CD4-positive, alpha-beta T cell treated with Interleukin-6 at 100 ng/mL for 8 hours (primary cell): Measurements from ENCODE around the gene TAS2R40.

Source experiments
- DNase-seq: peaks from one replicate; pipeline ENCODE4 v3.0.0-alpha.2; 2020; ENCODE audit warnings: mixed read lengths, low spot score

TAS2R40 gene

GRCh38 chr7:143223784-143224183 lies 1.9 kb downstream of the TAS2R40 start:
- no peak for DNase-seq

- no peak for DNase-seq
These were observed 3.2 kb downstream of the TAS2R40 start for GRCh38 chr7:143225047-143225446.

GRCh38 chr7:143227806-143228205 lies 6.0 kb downstream of the TAS2R40 start:
- no peak for DNase-seq

- no peak for DNase-seq
These were observed 7.4 kb downstream of the TAS2R40 start for GRCh38 chr7:143229054-143229790.

GRCh38 chr7:143230602-143231457 lies 9.0 kb downstream of the TAS2R40 start:
- no peak for DNase-seq

- DNase-seq: no peak
These were observed 12.1 kb downstream of the TAS2R40 start for GRCh38 chr7:143233816-143234532.

GRCh38 chr7:143234533-143234875 lies 12.7 kb downstream of the TAS2R40 start:
- no peak for DNase-seq

- no peak for DNase-seq
These were observed 13.7 kb downstream of the TAS2R40 start for GRCh38 chr7:143235561-143235960.

- DNase-seq: no peak
These were observed 14.7 kb downstream of the TAS2R40 start for GRCh38 chr7:143236408-143236990.

GRCh38 chr7:143237366-143237765 lies 15.5 kb downstream of the TAS2R40 start:
- DNase-seq: no peak

- no peak for DNase-seq
These were observed 16.6 kb downstream of the TAS2R40 start for GRCh38 chr7:143238289-143238980.

GRCh38 chr7:143239813-143240212 lies 18.0 kb downstream of the TAS2R40 start:
- DNase-seq: no peak

GRCh38 chr7:143240291-143241168 lies 18.7 kb downstream of the TAS2R40 start:
- DNase-seq: peak; percentile 79

- DNase-seq: no peak
These were observed 20.5 kb downstream of the TAS2R40 start for GRCh38 chr7:143242306-143242705.

- DNase-seq: no peak
These were observed 21.3 kb downstream of the TAS2R40 start for GRCh38 chr7:143243111-143243510.

GRCh38 chr7:143243614-143244013 lies 21.8 kb downstream of the TAS2R40 start:
- DNase-seq: no peak

- DNase-seq: no peak
These were observed 22.5 kb downstream of the TAS2R40 start for GRCh38 chr7:143244321-143244720.

GRCh38 chr7:143245123-143245522 lies 23.3 kb downstream of the TAS2R40 start:
- DNase-seq: peak; percentile 19

GRCh38 chr7:143247372-143247771 lies 25.5 kb downstream of the TAS2R40 start:
- no peak for DNase-seq

GRCh38 chr7:143248761-143249354 lies 27.0 kb downstream of the TAS2R40 start:
- DNase-seq: no peak
